ENCODE results near the gene IZUMO1. TPM values are rescaled to one million over a fixed set of nuclear protein-coding genes. Genes with fewer than 3 reads are reported as not detected.

IZUMO1 gene
- total RNA-seq (2014; rRNA removed; shearing (Covaris generic)) (not detected in 2 replicates), polyA plus RNA-seq (2016; fragmentation: Nextera tagmentation; extraction: Ambion mirVana) (not detected in 2 replicates)

- H3K4me1 ChIP-seq (ENCODE audit: insufficient read depth): no peaks in the 10 kb centered on the region
- TF ChIP-seq EZH2 (IDR thresholded peaks at IDR 0.05; ENCODE audit: insufficient read depth, poor library complexity, severe bottlenecking): no peak
- TF ChIP-seq EZH2phosphoT487 (IDR thresholded peaks at IDR 0.05; ENCODE audit: insufficient read depth, low read depth): no peak
- no peaks in the 10 kb centered on the region for H3K79me2 ChIP-seq (ENCODE audit: insufficient read depth)
- 16 to 17% methylated on average over 27 to 31 of the region's 31 CpGs for WGBS, 2 experiments (ENCODE audit: low coverage in 1 of 2, low lambda C conversion rate in 2 of 2, missing lambda C conversion rate in 2 of 2)
- H3K9me3 ChIP-seq (ENCODE audit: low read depth): no peaks in the 10 kb centered on the region
- H3K9ac ChIP-seq: peak within 1 kb of the TSS; percentile 59
- H3K9me2 ChIP-seq (ENCODE audit: insufficient read depth): no peaks in the 10 kb centered on the region
- H3K4me3 ChIP-seq: peak within 1 kb of the TSS; percentile 73
- peak within 1 kb of the TSS; percentile 89 for H2AFZ ChIP-seq
- peak; percentile 90 for DNase-seq
- H4K20me1 ChIP-seq (ENCODE audit: insufficient read depth): no peaks in the 10 kb centered on the region
- H3K27me3 ChIP-seq (replicated peaks; ENCODE audit: insufficient read depth): peaks cover 14% of the 10 kb centered on the region
- in situ Hi-C loops (cut with MboI): no loop called here
- no peak within 1 kb of the TSS for H3K27ac ChIP-seq
- H3K36me3 ChIP-seq (ENCODE audit: low read depth): no peaks in the 10 kb centered on the region
- H3K4me2 ChIP-seq (ENCODE audit: unreplicated experiment): peak within 1 kb of the TSS; percentile 72
- no peaks in the 10 kb centered on the region for H3F3A ChIP-seq (ENCODE audit: insufficient read depth)
Observed at GRCh38 chr19:48746738-48747575, at the start of gene IZUMO1. TSS of gene IZUMO1 (minus strand) at chr19:48746909. CDS start at chr19:48745859, 1,050 bp downstream.

GRCh38 chr19:48795685-48796070 lies 49.0 kb upstream of the IZUMO1 start:
- Histone ChIP-seq H3K4me1 (ENCODE audit: insufficient read depth) (no peaks in the 10 kb centered on the region), H3K4me2 (ENCODE audit: unreplicated experiment) (no peak overlapping the region), H3F3A (ENCODE audit: insufficient read depth) (peaks cover 5% of the 10 kb centered on the region; the same call in 1 of the 2 replicates), H3K27ac (peak overlapping the region; percentile 58), H3K79me2 (ENCODE audit: insufficient read depth) (no peaks in the 10 kb centered on the region), H3K27me3 (replicated peaks; ENCODE audit: insufficient read depth) (no peaks in the 10 kb centered on the region), H2AFZ (peak overlapping the region; percentile 69), H3K9me2 (ENCODE audit: insufficient read depth) (no peaks in the 10 kb centered on the region), H4K20me1 (ENCODE audit: insufficient read depth) (no peaks in the 10 kb centered on the region), H3K9ac (no peak overlapping the region), H3K9me3 (ENCODE audit: low read depth) (no peaks in the 10 kb centered on the region), H3K36me3 (ENCODE audit: low read depth) (no peaks in the 10 kb centered on the region), H3K4me3 (no peak overlapping the region)
- no peak for DNase-seq
- TF ChIP-seq EZH2 (IDR thresholded peaks at IDR 0.05; ENCODE audit: insufficient read depth, poor library complexity, severe bottlenecking): no peak
- TF ChIP-seq EZH2phosphoT487 (IDR thresholded peaks at IDR 0.05; ENCODE audit: insufficient read depth, low read depth): no peak
- in situ Hi-C loops (cut with MboI): loop anchor here (10.0 kb wide), 1 partner anchor 179 kb away; no protein-coding TSS in a partner anchor
- WGBS, 2 experiments (ENCODE audit: low coverage in 1 of 2, low lambda C conversion rate in 2 of 2, missing lambda C conversion rate in 2 of 2): 57 to 75% methylated on average over 2 of the region's 2 CpGs

- in situ Hi-C loops (cut with MboI): loop anchor here (10.0 kb wide), 1 partner anchor 180 kb away; no protein-coding TSS in a partner anchor
- no peaks in the 10 kb centered on the region for H3K4me1 ChIP-seq (ENCODE audit: insufficient read depth)
- no peaks in the 10 kb centered on the region for H3K9me2 ChIP-seq (ENCODE audit: insufficient read depth)
- H3K36me3 ChIP-seq (ENCODE audit: low read depth): no peaks in the 10 kb centered on the region
- 1 to 3% methylated on average over 37 to 38 of the region's 38 CpGs for WGBS, 2 experiments (ENCODE audit: low coverage in 1 of 2, low lambda C conversion rate in 2 of 2, missing lambda C conversion rate in 2 of 2)
- no peaks in the 10 kb centered on the region for H4K20me1 ChIP-seq (ENCODE audit: insufficient read depth)
- H3F3A ChIP-seq (ENCODE audit: insufficient read depth): peaks cover 5% of the 10 kb centered on the region; the same call in 1 of the 2 replicates
- TF ChIP-seq EZH2 (IDR thresholded peaks at IDR 0.05; ENCODE audit: insufficient read depth, poor library complexity, severe bottlenecking) (no peak), EZH2phosphoT487 (IDR thresholded peaks at IDR 0.05; ENCODE audit: insufficient read depth, low read depth) (no peak)
- no peaks in the 10 kb centered on the region for H3K79me2 ChIP-seq (ENCODE audit: insufficient read depth)
- peak overlapping the region; percentile 69 for H2AFZ ChIP-seq
- H3K27ac ChIP-seq: peak overlapping the region; percentile 58
- H3K9me3 ChIP-seq (ENCODE audit: low read depth): no peaks in the 10 kb centered on the region
- peak overlapping the region; percentile 69 for H3K4me2 ChIP-seq (ENCODE audit: unreplicated experiment)
- H3K9ac ChIP-seq: peak overlapping the region; percentile 75
- H3K27me3 ChIP-seq (replicated peaks; ENCODE audit: insufficient read depth): no peaks in the 10 kb centered on the region
- peak overlapping the region; percentile 63 for H3K4me3 ChIP-seq
- peak; percentile 95 for DNase-seq
Observed at GRCh38 chr19:48795055-48795684, 48.5 kb upstream of the IZUMO1 start.

GRCh38 chr19:48794291-48794690 lies 47.6 kb upstream of the IZUMO1 start:
- Histone ChIP-seq H3K27me3 (replicated peaks; ENCODE audit: insufficient read depth) (no peaks in the 10 kb centered on the region), H3K9me2 (ENCODE audit: insufficient read depth) (no peaks in the 10 kb centered on the region), H2AFZ (peak overlapping the region; percentile 69; the same call in 1 of the 2 replicates), H3K4me2 (ENCODE audit: unreplicated experiment) (peak overlapping the region; percentile 69), H3K36me3 (ENCODE audit: low read depth) (no peaks in the 10 kb centered on the region), H3K9me3 (ENCODE audit: low read depth) (no peaks in the 10 kb centered on the region), H3K27ac (no peak overlapping the region), H4K20me1 (ENCODE audit: insufficient read depth) (no peaks in the 10 kb centered on the region), H3K79me2 (ENCODE audit: insufficient read depth) (no peaks in the 10 kb centered on the region), H3K4me3 (no peak overlapping the region), H3K4me1 (ENCODE audit: insufficient read depth) (no peaks in the 10 kb centered on the region), H3F3A (ENCODE audit: insufficient read depth) (peaks cover 5% of the 10 kb centered on the region; the same call in 1 of the 2 replicates), H3K9ac (peak overlapping the region; percentile 75)
- DNase-seq: no peak
- in situ Hi-C loops (cut with MboI): loop anchor here (5.0 to 10.0 kb wide), 2 partner anchors 48 to 181 kb away; no protein-coding TSS in a partner anchor
- 71 to 72% methylated on average over 6 of the region's 6 CpGs for WGBS, 2 experiments (ENCODE audit: low coverage in 1 of 2, low lambda C conversion rate in 2 of 2, missing lambda C conversion rate in 2 of 2)
- TF ChIP-seq EZH2 (IDR thresholded peaks at IDR 0.05; ENCODE audit: insufficient read depth, poor library complexity, severe bottlenecking): no peak
- no peak for TF ChIP-seq EZH2phosphoT487 (IDR thresholded peaks at IDR 0.05; ENCODE audit: insufficient read depth, low read depth)

Measured in GM23248 (cell line).